ENCODE data around the gene MAGEA9B.
"Not testable (repeated sequence)": the region's sequence is repeated elsewhere in the genome, so short reads cannot be mapped to it uniquely, and the experiment has no call there.

GRCh38 chrX:149619662-149620061 lies 32.4 kb upstream of the MAGEA9B start:
- TF ChIP-seq, protein P1, sequence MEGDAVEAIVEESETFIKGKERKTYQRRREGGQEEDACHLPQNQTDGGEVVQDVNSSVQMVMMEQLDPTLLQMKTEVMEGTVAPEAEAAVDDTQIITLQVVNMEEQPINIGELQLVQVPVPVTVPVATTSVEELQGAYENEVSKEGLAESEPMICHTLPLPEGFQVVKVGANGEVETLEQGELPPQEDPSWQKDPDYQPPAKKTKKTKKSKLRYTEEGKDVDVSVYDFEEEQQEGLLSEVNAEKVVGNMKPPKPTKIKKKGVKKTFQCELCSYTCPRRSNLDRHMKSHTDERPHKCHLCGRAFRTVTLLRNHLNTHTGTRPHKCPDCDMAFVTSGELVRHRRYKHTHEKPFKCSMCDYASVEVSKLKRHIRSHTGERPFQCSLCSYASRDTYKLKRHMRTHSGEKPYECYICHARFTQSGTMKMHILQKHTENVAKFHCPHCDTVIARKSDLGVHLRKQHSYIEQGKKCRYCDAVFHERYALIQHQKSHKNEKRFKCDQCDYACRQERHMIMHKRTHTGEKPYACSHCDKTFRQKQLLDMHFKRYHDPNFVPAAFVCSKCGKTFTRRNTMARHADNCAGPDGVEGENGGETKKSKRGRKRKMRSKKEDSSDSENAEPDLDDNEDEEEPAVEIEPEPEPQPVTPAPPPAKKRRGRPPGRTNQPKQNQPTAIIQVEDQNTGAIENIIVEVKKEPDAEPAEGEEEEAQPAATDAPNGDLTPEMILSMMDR (IDR thresholded peaks at IDR 0.05 in 4 of 5, conservative IDR thresholded peaks at IDR 0.05 in 1 of 5): not testable (repeated sequence)
- not testable (repeated sequence) for TF ChIP-seq POLR2A (IDR thresholded peaks at IDR 0.05)

Data from gastrocnemius medialis (tissue), 4 donors.